Right lobe of liver (tissue), 4 donors: Measurements from ENCODE around the gene MTHFD2.

Source experiments
- CTCF ChIP-seq, 4 donors: fragments of 200-600 bp in 3 of 4; fragments of 450-650 bp in 1 of 4; IDR thresholded peaks; one replicate each; pipeline versions ENCODE4 v1.5.1 to v1.8.0; 2016 to 2022; ENCODE audit warnings: antibody characterized with exemption in 4 of 4, mild to moderate bottlenecking in 2 of 4
- POLR2A ChIP-seq: fragments of 450-650 bp; IDR thresholded peaks from one replicate; pipeline ENCODE4 v1.6.1; 2017; ENCODE audit warnings: antibody characterized with exemption, mild to moderate bottlenecking
- donor health status: DM: no; HTN: no; CAD: no.
- donor health status: DM: no; HTN: no; CAD: no.
- donor health status: DM: no; HTN: yes; CAD: no.

- TF ChIP-seq POLR2A (no peak), CTCF (IDR thresholded peaks at IDR 0.05) (no peak)
Observed at GRCh38 chr2:74228772-74229171, 30.4 kb downstream of the MTHFD2 start.
